H1 (cell line): ENCODE results near the gene PES1. TPM values are rescaled to one million over a fixed set of nuclear protein-coding genes. Genes with fewer than 3 reads are reported as not detected.

Source experiments
- CTCF ChIA-PET: fragments of 300-600 bp; sonication (Branson Sonifier 250); formaldehyde crosslinking; loops from one replicate; lab custom pipeline; 2021; ENCODE audit not compliant: partially characterized antibody; lab: Charles Lee
- POLR2A ChIA-PET: fragments of 300-600 bp; sonication (Branson Sonifier 250); formaldehyde crosslinking; loops from one replicate; lab custom pipeline; 2021; ENCODE audit warnings: inconsistent platforms; ENCODE audit not compliant: partially characterized antibody; lab: Charles Lee
- DNase-seq, 2 experiments: peaks; one replicate each; pipeline versions ENCODE4 v3.0.0 to v3.0.0-alpha.2; 2010 to 2022; ENCODE audit warnings: low spot score in 2 of 2, low read depth in 1 of 2, mixed read lengths in 1 of 2
- FAIRE-seq: peaks from 2 replicates; lab custom pipeline; 2011; peaks lifted over from hg19 to GRCh38; lab: Jason Lieb, UNC
- H2AFZ ChIP-seq: 2 replicates; pipeline ENCODE4 v1.8.1; 2012; ENCODE audit warnings: low read length, inconsistent platforms
- H2AK5ac ChIP-seq: 2 replicates; pipeline ENCODE4 v1.6.1; 2013; ENCODE audit warnings: low read depth, low read length
- H2BK120ac ChIP-seq: replicated peaks from 2 replicates; pipeline ENCODE3; 2013; ENCODE audit warnings: low read depth, low read length, inconsistent platforms
- H2BK12ac ChIP-seq: 2 replicates; pipeline ENCODE4 v1.6.1; 2013; ENCODE audit warnings: low read depth, low read length
- H2BK15ac ChIP-seq: 2 replicates; pipeline ENCODE4 v1.6.1; 2013; ENCODE audit warnings: low read length
- H2BK20ac ChIP-seq: 2 replicates; pipeline ENCODE4 v1.6.1; 2013; ENCODE audit warnings: low read length
- H2BK5ac ChIP-seq: 2 replicates; pipeline ENCODE4 v1.6.1; 2013; ENCODE audit warnings: low read depth, low read length
- H3K14ac ChIP-seq: 2 replicates; pipeline ENCODE4 v1.6.1; 2013; ENCODE audit warnings: inconsistent platforms; ENCODE audit not compliant: insufficient read length
- H3K18ac ChIP-seq: 2 replicates; pipeline ENCODE4 v1.6.1; 2013; ENCODE audit warnings: low read length; ENCODE audit errors: extremely low read depth
- H3K23ac ChIP-seq: 2 replicates; pipeline ENCODE4 v1.6.1; 2013; ENCODE audit warnings: inconsistent platforms; ENCODE audit not compliant: insufficient read length
- H3K23me2 ChIP-seq: 2 replicates; pipeline ENCODE4 v1.6.1; 2013; ENCODE audit warnings: low read depth, low read length
- H3K27ac ChIP-seq: 2 replicates; pipeline ENCODE4 v1.6.1; 2011; ENCODE audit warnings: low read depth, low read length, inconsistent platforms
- H3K27me3 ChIP-seq, 4 experiments: replicated peaks in 1 of 4; 1 replicate in 1 of 4; 2 replicates in 3 of 4; pipeline versions ENCODE4 v1.6.1 to v1.8.1; 2011 to 2013; ENCODE audit warnings: low read length in 3 of 4, mild to moderate bottlenecking in 3 of 4, inconsistent platforms in 2 of 4, mixed read lengths in 2 of 4, moderate library complexity in 1 of 4; ENCODE audit not compliant: control insufficient read depth in 3 of 4, insufficient read depth in 3 of 4; ENCODE audit errors: extremely low read depth in 1 of 4
- H3K36me3 ChIP-seq, 4 experiments: 2 replicates each; pipeline versions ENCODE4 v1.6.1 to v1.8.1; 2011 to 2013; ENCODE audit warnings: mild to moderate bottlenecking in 4 of 4, low read length in 3 of 4, moderate library complexity in 2 of 4, control low read depth in 1 of 4, inconsistent platforms in 1 of 4; ENCODE audit not compliant: insufficient read depth in 4 of 4, control insufficient read depth in 2 of 4
- H3K4ac ChIP-seq: replicated peaks from 2 replicates; pipeline ENCODE3; 2013; ENCODE audit warnings: low read length, low read depth, mixed read lengths, inconsistent platforms; ENCODE audit not compliant: insufficient read length
- H3K4me1 ChIP-seq, 4 experiments: replicated peaks in 1 of 4; 1 replicate in 1 of 4; 2 replicates in 3 of 4; pipeline versions ENCODE4 v1.6.1 to v1.8.1; 2011 to 2013; ENCODE audit warnings: low read length in 3 of 4, inconsistent platforms in 2 of 4, mixed read lengths in 1 of 4; ENCODE audit not compliant: insufficient read depth in 4 of 4, control insufficient read depth in 3 of 4
- H3K4me2 ChIP-seq, 2 experiments: 2 replicates each; pipeline versions ENCODE4 v1.6.1 to v1.8.1; 2011 to 2013; ENCODE audit warnings: low read depth in 2 of 2, low read length in 2 of 2, control low read depth in 1 of 2, inconsistent platforms in 1 of 2, mild to moderate bottlenecking in 1 of 2; ENCODE audit not compliant: insufficient read depth in 1 of 2
- H3K4me3 ChIP-seq, 4 experiments: fragments of 200-600, 300-600 bp in 1 of 4; sonication (generic), shearing (Covaris generic), sonication (Bioruptor Twin) in 1 of 4; 2 replicates each; pipeline versions ENCODE4 v1.5.1 to v1.8.1; 2011 to 2016; ENCODE audit warnings: low read length in 4 of 4, low read depth in 3 of 4, control low read depth in 2 of 4, inconsistent platforms in 2 of 4, mild to moderate bottlenecking in 2 of 4, mixed read lengths in 1 of 4, moderate library complexity in 1 of 4; ENCODE audit not compliant: insufficient read depth in 2 of 4; ENCODE audit errors: extremely low read depth in 1 of 4
- H3K56ac ChIP-seq: replicated peaks from 2 replicates; pipeline ENCODE3; 2013; ENCODE audit warnings: low read depth, mild to moderate bottlenecking, mixed read lengths, low read length, inconsistent platforms; ENCODE audit not compliant: insufficient read length
- H3K79me1 ChIP-seq: 2 replicates; pipeline ENCODE4 v1.6.1; 2013; ENCODE audit warnings: low read depth, low read length, control low read depth
- H3K79me2 ChIP-seq, 2 experiments: 2 replicates each; pipeline versions ENCODE4 v1.6.1 to v1.8.1; 2012 to 2013; ENCODE audit warnings: low read length in 2 of 2, mild to moderate bottlenecking in 2 of 2, inconsistent platforms in 1 of 2; ENCODE audit not compliant: insufficient read depth in 2 of 2, control insufficient read depth in 1 of 2
- H3K9ac ChIP-seq, 4 experiments: replicated peaks in 1 of 4; 1 replicate in 1 of 4; 2 replicates in 3 of 4; pipeline versions ENCODE4 v1.6.1 to v1.8.1; 2011 to 2013; ENCODE audit warnings: low read depth in 3 of 4, low read length in 3 of 4, control low read depth in 2 of 4, mild to moderate bottlenecking in 2 of 4, moderate library complexity in 2 of 4, inconsistent platforms in 1 of 4; ENCODE audit errors: extremely low read depth in 1 of 4
- H3K9me3 ChIP-seq, 2 experiments: 2 replicates each; pipeline versions ENCODE4 v1.6.1 to v1.8.1; 2012 to 2013; ENCODE audit warnings: mild to moderate bottlenecking in 2 of 2, moderate library complexity in 2 of 2, control low read depth in 1 of 2, inconsistent platforms in 1 of 2, low read depth in 1 of 2, low read length in 1 of 2, mixed read lengths in 1 of 2; ENCODE audit not compliant: insufficient read depth in 2 of 2
- H4K20me1 ChIP-seq, 2 experiments: replicated peaks in 1 of 2; 2 replicates each; pipeline versions ENCODE3 to v1.8.1; 2011 to 2013; ENCODE audit warnings: inconsistent platforms in 2 of 2, low read length in 2 of 2, mild to moderate bottlenecking in 1 of 2; ENCODE audit not compliant: insufficient read depth in 2 of 2, control insufficient read depth in 1 of 2
- H4K5ac ChIP-seq: 2 replicates; pipeline ENCODE4 v1.6.1; 2013; ENCODE audit warnings: low read length, low read depth, mixed read lengths, inconsistent platforms; ENCODE audit not compliant: insufficient read length
- H4K8ac ChIP-seq: 2 replicates; pipeline ENCODE4 v1.8.0; 2013; ENCODE audit warnings: mild to moderate bottlenecking, moderate library complexity, low read length, inconsistent platforms; ENCODE audit not compliant: insufficient read depth; ENCODE audit errors: extremely low read depth
- H4K91ac ChIP-seq: replicated peaks from 2 replicates; pipeline ENCODE3; 2013; ENCODE audit warnings: low read length, mixed read lengths, inconsistent platforms; ENCODE audit not compliant: insufficient read length
- CREB1 ChIP-seq: IDR thresholded peaks from 2 replicates; pipeline ENCODE4 v1.6.1; 2012; ENCODE audit warnings: inconsistent platforms
- CTBP2 ChIP-seq: IDR thresholded peaks from 2 replicates; pipeline ENCODE4 v1.7.0; 2011; ENCODE audit warnings: borderline replicate concordance, mild to moderate bottlenecking, moderate library complexity, mixed read lengths, low read length; ENCODE audit not compliant: insufficient read depth, insufficient read length
- EZH2 ChIP-seq: fragments of 200-600 bp; sonication (generic); IDR thresholded peaks from 2 replicates; pipeline ENCODE4 v1.7.1; 2012; ENCODE audit warnings: low read depth, mild to moderate bottlenecking, moderate library complexity, low read length, inconsistent platforms; ENCODE audit not compliant: severe bottlenecking
- FOSL1 ChIP-seq: IDR thresholded peaks from 2 replicates; pipeline ENCODE4 v1.6.1; 2011; ENCODE audit warnings: mild to moderate bottlenecking, low read depth, low read length, moderate library complexity; ENCODE audit not compliant: insufficient read depth
- GTF2F1 ChIP-seq: IDR thresholded peaks from 2 replicates; pipeline ENCODE4 v1.6.1; 2012; ENCODE audit warnings: low read depth, low read length, improper control_type of control experiment, borderline replicate concordance
- NRF1 ChIP-seq: IDR thresholded peaks from 2 replicates; pipeline ENCODE4 v1.6.1; 2011; ENCODE audit warnings: mild to moderate bottlenecking, low read depth, low read length, improper control_type of control experiment
- POLR2AphosphoS5 ChIP-seq: IDR thresholded peaks from 2 replicates; pipeline ENCODE4 v1.6.1; 2011; ENCODE audit warnings: low read depth, low read length
- SIRT6 ChIP-seq: IDR thresholded peaks from one replicate; pipeline ENCODE4 v1.7.1; 2012; ENCODE audit warnings: low read length, inconsistent platforms
- SIX5 ChIP-seq: IDR thresholded peaks from 2 replicates; pipeline ENCODE4 v1.6.1; 2011; ENCODE audit warnings: mild to moderate bottlenecking, low read depth, low read length
- WGBS, 2 experiments: shearing (Covaris generic) in 1 of 2; methylation state at CpG; one replicate each; pipeline versions ENCODE4 v1.1.6 to v1.1.7; 2013 to 2015; ENCODE audit warnings: low lambda C conversion rate in 2 of 2, mixed read lengths in 2 of 2, inconsistent platforms in 1 of 2, low coverage in 1 of 2, missing lambda C conversion rate in 1 of 2; ENCODE audit not compliant: insufficient replicate concordance in 2 of 2, insufficient coverage in 1 of 2, insufficient read length in 1 of 2; ENCODE audit errors: extremely low coverage in 1 of 2, missing lambda C conversion rate in 1 of 2; 5-methylcytosine and 5-hydroxymethylcytosine counted together
- polyA plus RNA-seq, 7 experiments: library from polyadenylated mRNA; depleted of rRNA in 3 of 7; stranded (reverse) in 5 of 7; unstranded in 2 of 7; fragments of >200 nt in 5 of 7; fragments of 200-250 nt in 2 of 7; gene quantifications; 1 replicate in 5 of 7; 2 replicates in 1 of 7; 4 replicates in 1 of 7; pipeline versions ENCODE4 v1.2.1 to v1.2.3, GENCODE V29; 2011 to 2013; ENCODE audit warnings: missing spikeins in 2 of 7, mixed read lengths in 2 of 7
- total RNA-seq: library from RNA; stranded (reverse); fragmentation: NEBNext Ultra II Directional; extraction: Animal tissue kit (Norgen Biotek cat#: 25700); gene quantifications from 2 replicates; pipeline ENCODE4 v1.2.1, GENCODE V29; 2021
- TF ChIP-seq, protein P1 (sequence below): IDR thresholded peaks from 2 replicates; pipeline ENCODE4 v1.6.1; 2012; ENCODE audit warnings: low read length, inconsistent platforms

PES1 gene
- total and polyA plus RNA-seq, 2 of the 8 experiments (the other 6 are each of a cell fraction or from before 2014, with no cell fraction given), result 121 to 191 TPM

DNA sequence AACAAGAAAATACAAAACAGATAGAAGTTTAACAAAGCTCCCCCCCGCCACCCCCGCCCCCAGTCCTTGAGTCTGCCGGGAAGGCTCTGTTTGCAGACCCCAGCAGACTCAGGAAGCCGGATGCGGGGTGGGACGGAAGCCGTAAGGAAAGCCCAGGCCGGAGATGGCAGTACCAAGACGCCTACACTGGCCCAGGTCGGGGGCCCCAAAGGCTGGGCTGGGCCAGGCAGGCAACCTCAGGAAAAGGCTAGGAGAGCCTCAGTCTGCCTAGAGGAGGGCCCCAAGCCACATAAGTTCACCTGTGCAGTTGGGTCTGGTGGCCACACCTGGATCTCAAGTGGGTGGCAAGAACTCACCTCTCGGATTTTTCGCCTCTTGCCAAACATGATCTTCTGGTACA, 13.2 kb downstream of the PES1 start:
- no peak overlapping the region for H2BK120ac ChIP-seq
- CTCF ChIA-PET, result interaction anchor here (1.1 kb wide), 1 partner anchor 29 kb away, joined by 3 read pairs; the partner anchor contains the start of gene TCN2
- no peak for FAIRE-seq

More for the DNA sequence above, 13.2 kb downstream of the PES1 start:
- Histone ChIP-seq H3K23ac (no peak overlapping the region), H3K79me2 (no peaks in the 10 kb centered on the region; a peak in 1 of 4 replicates), H4K20me1 (peaks cover 5 to 22% of the 10 kb centered on the region in 2 experiments), H3K27me3 (no peaks in the 10 kb centered on the region), H3K23me2 (peaks cover 10% of the 10 kb centered on the region; the same call in 1 of the 2 replicates), H3K79me1 (0 out of 2 replicates have a peak, but pooled peaks cover 3% of the 10 kb centered on the region), H3K27ac (no peak overlapping the region), H3K4ac (no peak overlapping the region), H3K36me3 (peaks cover 27 to 64% (median 57%) of the 10 kb centered on the region in 4 experiments; a peak in 7 of 8 replicates), H2AFZ (no peak overlapping the region), H3K9me3 (no peaks in the 10 kb centered on the region), H3K9ac (no peak overlapping the region), H3K4me3 (no peak overlapping the region), H3K4me2 (no peak overlapping the region), H2BK5ac (no peak overlapping the region), H3K56ac (no peak overlapping the region), H2BK12ac (no peak overlapping the region), H4K8ac (no peak overlapping the region), H2AK5ac (no peak overlapping the region), H3K18ac (no peak overlapping the region), H2BK15ac (no peak overlapping the region), H3K14ac (no peak overlapping the region), H2BK20ac (no peak overlapping the region), H4K5ac (no peak overlapping the region), H3K4me1 (peaks cover 0 to 8% (median 3%) of the 10 kb centered on the region in 4 experiments; a peak in 4 of 7 replicates), H4K91ac (no peak overlapping the region)
- TF ChIP-seq SIX5 (no peak), NRF1 (no peak), SIRT6 (no peak), CREB1 (no peak), GTF2F1 (no peak), EZH2 (no peak), CTBP2 (no peak), FOSL1 (no peak), POLR2AphosphoS5 (no peak)
- TF ChIP-seq, protein P1, sequence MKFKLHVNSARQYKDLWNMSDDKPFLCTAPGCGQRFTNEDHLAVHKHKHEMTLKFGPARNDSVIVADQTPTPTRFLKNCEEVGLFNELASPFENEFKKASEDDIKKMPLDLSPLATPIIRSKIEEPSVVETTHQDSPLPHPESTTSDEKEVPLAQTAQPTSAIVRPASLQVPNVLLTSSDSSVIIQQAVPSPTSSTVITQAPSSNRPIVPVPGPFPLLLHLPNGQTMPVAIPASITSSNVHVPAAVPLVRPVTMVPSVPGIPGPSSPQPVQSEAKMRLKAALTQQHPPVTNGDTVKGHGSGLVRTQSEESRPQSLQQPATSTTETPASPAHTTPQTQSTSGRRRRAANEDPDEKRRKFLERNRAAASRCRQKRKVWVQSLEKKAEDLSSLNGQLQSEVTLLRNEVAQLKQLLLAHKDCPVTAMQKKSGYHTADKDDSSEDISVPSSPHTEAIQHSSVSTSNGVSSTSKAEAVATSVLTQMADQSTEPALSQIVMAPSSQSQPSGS, result no peak
- no peak for DNase-seq
- POLR2A ChIA-PET, result interaction anchor here (6.7 kb wide), 1 partner anchor 9 kb away, joined by 64 read pairs; the partner anchor contains the start of gene PES1
- WGBS, 2 experiments, result 93% methylated on average over 12 of the region's 12 CpGs; no CpG with 5 or more reads in 1 of the 2 experiments
